NT2/D1 (cell line): ENCODE measurements around the gene KIF1A.

ENCODE experiments used
- SUZ12 ChIP-seq: IDR thresholded peaks from 2 replicates; pipeline ENCODE4 v1.6.1; 2011; ENCODE audit not compliant: insufficient read length, insufficient read depth; ENCODE audit errors: extremely low read depth
- YY1 ChIP-seq: IDR thresholded peaks from 2 replicates; pipeline ENCODE4 v1.6.1; 2011; ENCODE audit not compliant: insufficient read length, insufficient read depth
- ZNF274 ChIP-seq: IDR thresholded peaks from 2 replicates; pipeline ENCODE4 v1.6.1; 2011; ENCODE audit warnings: mild to moderate bottlenecking, low read depth, low read length

DNA sequence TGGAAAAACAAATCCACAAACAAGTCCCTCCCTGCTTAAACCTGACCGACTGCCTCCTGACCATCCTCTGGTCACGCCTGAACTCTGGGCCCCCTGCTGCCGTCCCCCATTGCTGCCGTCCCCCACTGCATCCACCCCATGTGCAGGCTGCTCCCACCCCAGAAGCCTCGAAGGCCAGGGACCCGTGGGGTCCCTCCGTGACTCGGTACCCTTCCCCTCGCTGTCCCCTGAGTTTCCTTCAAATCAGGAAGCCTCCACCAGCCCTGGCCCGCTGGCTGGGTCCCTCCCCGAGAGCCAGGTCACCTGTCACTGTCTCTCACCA, 30.7 kb upstream of the KIF1A start:
- TF ChIP-seq YY1 (no peak), SUZ12 (no peak), ZNF274 (no peak)
